COR-L47 (cell line): Measurements from ENCODE around the gene B9D2.
"Not testable (repeated sequence)": the region's sequence is repeated elsewhere in the genome, so short reads cannot be mapped to it uniquely, and the experiment has no call there.

ENCODE experiments used
- DNase-seq: peaks from one replicate; lab custom pipeline; 2025; lab: John Stamatoyannopoulos, UW

Gene B9D2

DNA sequence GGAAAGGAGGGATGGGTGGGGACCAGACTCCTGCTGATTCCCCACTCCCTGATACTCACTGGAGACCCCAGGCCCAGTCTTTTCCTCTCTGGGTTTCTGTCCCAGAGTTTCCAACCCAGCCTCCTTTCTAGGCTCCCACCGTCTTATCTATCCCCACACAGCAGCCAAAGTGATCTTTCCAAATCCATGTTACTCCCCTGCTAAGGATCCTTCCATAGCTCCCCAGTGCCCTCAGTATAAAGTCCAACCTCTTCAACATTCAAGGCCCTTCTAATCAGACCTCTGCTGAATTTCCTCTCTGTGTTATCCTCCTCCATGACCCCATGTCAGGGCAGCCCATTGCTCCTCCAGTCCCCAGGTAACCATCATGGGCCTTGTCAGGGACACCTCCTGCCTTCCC, 8.9 kb downstream of the B9D2 start:
- no peak for DNase-seq

DNA sequence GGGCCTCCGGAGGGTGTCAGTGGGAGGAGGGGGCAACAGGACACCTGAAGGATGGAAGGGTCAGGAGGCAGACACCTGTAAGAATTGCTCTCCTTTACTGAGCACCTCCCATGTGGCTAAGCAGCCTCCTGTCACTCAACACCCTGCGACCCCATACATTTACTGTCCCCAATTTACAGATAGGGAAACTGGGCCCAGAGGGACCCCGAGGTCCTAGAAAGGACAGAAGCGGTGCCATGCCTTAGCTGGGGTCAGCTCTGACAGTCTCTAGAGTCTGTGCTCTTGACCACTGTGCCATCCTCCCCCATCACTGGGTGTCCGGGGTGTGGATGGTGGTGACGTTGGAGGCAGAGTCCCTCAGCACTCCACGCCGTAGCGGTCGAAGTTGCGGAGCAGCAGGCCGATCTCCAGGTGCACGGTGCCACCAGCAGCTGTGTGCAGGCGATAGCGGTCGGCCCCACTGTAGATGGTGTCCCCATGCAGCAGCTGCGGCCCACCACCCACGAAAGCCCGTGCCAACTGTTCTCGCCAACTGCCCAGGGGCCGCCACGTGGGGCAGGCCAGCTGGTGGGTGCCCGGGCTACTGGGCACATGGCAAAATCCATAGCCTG, 9.5 kb downstream of the B9D2 start:
- no peak for DNase-seq

DNA sequence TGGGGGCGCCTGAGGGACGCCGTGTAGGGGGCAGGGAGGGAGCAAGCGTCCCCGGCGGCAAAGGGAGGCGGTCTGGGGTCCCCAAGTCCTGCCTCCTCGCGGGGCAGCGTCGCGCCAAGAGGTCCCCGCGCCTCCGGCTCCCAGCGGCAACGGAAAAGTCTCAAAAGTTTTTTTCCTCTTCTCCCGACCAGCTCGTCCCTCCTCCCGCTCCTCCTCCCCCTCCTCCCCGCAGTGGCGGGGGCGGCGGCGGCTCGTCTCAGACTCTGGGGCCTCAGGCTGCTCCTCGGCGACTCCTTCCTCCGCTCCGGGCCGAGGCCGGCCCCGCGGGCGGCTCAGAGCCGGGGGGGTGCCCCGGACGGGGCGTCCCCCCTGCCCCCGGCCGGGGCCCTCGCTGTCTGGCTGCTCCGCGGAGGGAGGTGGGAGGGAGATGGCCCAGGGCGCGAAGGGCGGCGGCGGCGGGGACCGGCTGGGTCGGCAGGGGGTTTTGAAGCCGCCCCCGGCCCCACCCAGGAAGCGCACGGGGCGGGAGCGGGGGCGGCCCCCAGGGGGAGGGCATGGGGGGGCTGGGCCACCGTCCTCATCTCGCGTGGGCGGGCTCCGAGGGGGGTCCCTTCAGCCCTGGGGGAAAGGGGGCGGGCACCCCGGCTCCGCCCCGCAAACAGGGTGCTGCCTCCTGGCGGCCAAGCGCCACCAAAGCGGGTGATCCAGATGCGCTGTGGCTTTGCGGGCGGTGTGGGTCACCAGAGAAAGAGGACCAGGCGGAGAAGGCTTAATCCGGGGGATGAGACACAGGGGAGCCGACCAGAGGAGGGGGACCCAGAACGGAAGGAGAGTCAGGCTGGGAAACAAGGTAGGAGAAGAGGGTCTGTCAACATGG, 10.2 kb downstream of the B9D2 start, which contains the start of gene TGFB1:
Gene TGFB1 (minus strand): TSS at position 457 of the 877 bp plus-strand sequence. CDS start 878 bp downstream, outside the sequence.
- no peak for DNase-seq

- no peak for DNase-seq
Measured at GRCh38 chr19:41352609-41353465, 11.1 kb downstream of the B9D2 start.

DNA sequence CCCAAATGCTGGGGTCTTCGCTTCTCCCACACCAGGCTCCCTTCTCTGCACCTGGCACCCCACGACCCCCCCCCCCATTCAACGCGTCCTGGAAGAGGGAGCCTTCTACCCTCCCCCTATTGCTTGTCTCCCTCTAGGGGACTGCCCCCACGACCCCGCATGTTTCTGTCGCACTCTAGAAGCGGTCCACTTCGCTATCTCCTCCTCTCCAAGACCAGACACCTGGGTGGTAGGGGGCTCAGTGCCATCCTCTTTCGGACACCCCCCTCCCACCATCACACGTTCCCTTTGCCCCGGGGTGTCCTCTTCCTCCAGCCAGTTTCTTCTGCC, 11.7 kb downstream of the B9D2 start:
- no peak for DNase-seq

- DNase-seq: no peak
Measured at GRCh38 chr19:41351339-41352245, 12.4 kb downstream of the B9D2 start.

DNA sequence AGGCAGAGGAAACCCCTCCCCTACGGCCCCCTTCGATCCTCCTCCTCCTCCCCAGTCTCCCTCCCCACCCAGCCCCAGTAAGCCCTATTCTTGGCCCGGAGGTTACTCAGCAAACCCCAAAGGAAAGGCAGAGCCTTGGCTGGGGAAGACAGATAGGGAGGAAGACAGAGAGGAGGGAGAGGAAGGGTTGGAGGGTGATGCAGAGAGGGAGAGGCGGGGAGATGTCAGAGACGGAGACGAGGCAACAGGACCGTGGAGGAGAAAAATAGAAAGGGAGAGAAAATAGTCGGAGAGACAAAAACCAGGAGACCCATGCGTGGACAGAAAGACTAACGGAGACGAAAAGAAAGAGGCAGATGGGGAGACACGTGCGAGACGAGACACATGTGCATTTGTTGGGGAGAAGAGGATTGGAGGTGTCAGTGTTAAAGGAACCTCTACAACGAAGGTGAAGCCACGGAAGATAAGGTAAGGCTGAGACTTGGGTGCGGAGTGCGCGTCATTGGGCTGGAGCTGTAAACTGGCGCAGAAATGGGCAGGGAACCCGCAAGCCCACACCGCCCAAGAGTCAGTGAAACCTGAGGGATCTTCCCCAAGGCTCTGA, 13.1 kb downstream of the B9D2 start:
- DNase-seq: no peak

DNA sequence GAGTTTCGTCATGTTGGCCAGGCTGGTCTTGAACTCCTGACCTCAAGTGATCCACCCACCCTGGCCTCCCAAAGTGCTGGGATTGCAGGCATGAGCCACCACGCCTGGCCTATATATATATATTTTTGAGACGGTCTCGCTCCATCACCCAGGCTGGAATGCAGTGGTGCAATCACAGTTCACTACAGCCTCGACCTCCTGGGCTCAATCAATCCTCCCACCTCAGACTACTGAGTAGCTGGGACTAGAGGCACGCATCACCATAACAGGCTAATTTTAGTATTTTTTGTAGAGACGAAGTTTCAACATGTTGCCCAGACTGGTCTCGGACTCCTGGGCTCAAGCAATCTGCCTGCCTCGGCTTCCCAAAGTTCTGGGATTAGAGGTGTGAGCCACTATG, 17.0 kb downstream of the B9D2 start:
- not testable (repeated sequence) for DNase-seq

- no peak for DNase-seq
Measured at GRCh38 chr19:41344162-41344561, 19.8 kb downstream of the B9D2 start.

DNA sequence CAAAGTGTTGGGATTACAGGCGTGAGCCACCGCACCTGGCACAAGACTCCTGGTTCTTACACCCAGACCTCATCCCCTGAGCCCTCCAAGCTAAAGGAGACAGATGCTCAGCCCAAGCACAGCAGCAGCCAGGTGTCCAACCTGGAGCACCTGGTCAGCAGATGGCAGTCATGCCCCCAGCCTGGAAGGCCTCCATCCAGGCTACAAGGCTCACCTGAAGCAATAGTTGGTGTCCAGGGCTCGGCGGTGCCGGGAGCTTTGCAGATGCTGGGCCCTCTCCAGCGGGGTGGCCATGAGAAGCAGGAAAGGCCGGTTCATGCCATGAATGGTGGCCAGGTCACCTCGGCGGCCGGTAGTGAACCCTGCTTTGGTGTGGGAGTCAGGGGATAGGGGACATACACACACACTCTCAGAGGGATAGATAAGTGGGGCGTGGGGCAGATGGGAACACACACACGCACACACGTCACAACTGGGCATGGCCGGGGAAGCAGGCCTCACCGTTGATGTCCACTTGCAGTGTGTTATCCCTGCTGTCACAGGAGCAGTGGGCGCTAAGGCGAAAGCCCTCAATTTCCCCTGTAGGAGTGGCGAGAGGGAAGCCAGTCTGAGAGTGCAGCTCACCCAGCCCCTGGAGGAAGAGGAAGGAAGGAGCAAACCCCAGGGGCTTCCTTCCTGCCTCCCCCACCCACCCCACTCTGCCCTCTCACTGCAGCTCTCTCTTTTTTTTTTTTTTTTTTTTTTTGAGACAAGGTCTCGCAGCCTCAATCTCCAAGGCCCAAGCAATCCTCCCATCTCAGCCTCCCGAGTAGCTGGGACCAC, 22.1 kb downstream of the B9D2 start:
- DNase-seq: peak; percentile 31

DNA sequence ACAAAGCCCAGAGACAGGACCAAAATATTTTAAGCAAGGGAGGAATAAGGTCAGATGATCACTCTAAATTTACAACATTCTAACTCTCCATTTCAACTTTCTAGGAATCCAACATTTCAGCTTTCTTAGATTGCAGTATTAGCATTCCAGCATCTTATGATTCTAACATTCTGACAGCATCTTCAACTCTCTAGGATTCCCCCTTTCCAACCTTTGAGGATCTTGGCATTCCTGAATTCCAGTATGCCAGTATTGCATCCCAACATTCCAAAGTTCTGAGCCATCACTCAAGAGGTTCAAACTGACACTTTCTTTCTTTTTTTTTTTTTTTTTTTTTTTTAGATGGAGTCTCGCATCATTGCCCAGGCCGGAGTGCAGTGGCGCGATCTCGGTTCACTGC, 24.0 kb downstream of the B9D2 start:
- DNase-seq: no peak

DNA sequence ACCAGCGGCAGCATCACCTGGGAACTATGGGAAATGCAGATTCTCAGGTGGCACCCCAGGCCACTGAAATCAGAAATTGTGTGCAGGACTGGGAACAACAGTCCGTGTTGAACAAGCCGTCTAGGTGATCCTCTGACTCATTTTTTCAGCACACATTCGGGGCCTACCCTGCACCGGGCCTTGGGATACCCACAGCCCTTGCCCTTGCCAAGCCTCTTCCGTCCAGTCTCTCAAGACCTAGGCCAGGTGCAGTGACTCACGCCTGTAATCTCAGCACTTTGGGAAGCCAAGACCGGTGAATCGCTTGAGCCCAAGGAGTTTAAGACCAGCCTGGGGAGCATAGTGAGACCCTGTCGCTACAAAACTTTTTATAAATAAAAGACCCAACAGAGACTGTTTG, 28.5 kb downstream of the B9D2 start:
- no peak for DNase-seq

DNA sequence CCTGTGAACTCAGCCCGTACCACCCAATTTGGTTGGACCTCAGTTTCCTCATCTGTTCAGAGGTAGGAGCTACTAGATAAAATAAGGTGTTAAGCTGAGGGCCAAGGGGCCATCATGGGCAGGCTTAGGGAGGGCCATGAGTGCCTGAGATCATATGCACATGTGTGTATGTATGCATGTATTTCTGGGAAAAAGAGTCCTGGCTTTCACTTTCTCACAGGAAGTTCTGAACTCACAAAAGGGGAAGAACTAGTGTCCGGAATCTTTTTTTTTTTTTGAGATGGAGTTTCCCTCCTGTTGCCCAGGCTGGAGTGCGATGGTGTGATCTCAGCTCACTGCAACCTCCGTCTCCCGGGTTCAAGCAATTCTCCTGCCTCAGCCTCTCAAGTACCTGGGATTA, 29.2 kb downstream of the B9D2 start:
- DNase-seq: no peak

- DNase-seq: no peak
Measured at GRCh38 chr19:41332468-41332867, 31.5 kb downstream of the B9D2 start.

DNA sequence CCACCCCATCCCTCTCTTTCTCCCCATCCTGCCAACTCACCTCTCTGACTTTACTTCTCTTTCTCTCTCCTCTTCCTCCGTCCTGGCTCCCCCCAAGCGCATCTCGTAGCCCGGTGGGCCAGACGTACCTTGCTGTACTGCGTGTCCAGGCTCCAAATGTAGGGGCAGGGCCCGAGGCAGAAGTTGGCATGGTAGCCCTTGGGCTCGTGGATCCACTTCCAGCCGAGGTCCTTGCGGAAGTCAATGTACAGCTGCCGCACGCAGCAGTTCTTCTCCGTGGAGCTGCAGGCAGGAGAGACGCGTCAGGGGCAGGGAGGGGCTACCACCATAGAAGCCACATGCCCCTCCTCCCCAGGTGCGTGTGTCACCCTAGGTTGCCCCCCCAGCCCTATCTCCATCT, 31.9 kb downstream of the B9D2 start:
- no peak for DNase-seq

- no peak for DNase-seq
Measured at GRCh38 chr19:41330946-41331678, 32.8 kb downstream of the B9D2 start.

- no peak for DNase-seq
Measured at GRCh38 chr19:41330481-41330880, 33.5 kb downstream of the B9D2 start.

- DNase-seq: no peak
Measured at GRCh38 chr19:41328842-41329225, 35.1 kb downstream of the B9D2 start.

DNA sequence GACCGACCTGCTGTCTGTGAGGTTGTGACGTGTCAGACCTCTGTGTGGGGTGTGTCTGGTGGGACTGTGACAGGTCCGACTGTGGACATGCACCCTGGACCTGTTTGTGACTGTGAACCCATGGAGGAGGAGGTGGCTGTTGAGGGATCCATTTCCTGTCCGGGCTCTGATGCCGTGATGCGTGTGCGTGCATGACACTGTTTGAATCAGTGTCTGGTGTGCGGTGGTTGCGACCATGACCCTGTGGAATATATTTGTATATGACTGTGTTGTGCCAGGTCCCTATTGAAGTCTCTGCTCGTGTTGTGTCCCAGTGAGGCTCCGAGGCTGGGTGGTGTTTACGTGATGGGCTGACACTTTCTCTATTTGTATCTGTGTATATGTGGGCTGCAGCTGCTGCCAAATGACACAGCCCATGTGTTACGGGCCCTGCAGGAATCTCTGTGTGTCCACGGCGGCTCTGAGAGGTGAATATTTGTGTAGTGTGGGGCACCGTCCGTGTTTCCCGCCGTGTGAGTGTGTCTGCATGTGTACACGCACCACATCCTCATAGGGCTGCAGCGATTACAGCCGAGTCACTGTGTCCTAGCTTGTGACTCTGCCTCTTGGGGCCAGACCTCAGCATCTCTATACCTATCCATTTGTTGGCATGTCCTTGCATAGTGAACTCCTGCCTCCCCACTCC, 35.6 kb downstream of the B9D2 start:
- no peak for DNase-seq
